Neural progenitor cell (in vitro differentiated cells): ENCODE results near the gene TNFRSF6B. TPM values are rescaled to one million over a fixed set of nuclear protein-coding genes. Genes with fewer than 3 reads are reported as not detected.

Source experiments
- DNase-seq: peaks from one replicate; pipeline ENCODE4 v3.0.0-alpha.2; 2016; ENCODE audit warnings: low spot score
- H2AFZ ChIP-seq: fragments of 200-600 bp; sonication (generic); replicated peaks from 2 replicates; pipeline ENCODE4 v1.6.1; 2016; ENCODE audit warnings: antibody characterized with exemption
- H3F3A ChIP-seq: fragments of 200-600 bp; sonication (generic); 2 replicates; pipeline ENCODE4 v1.6.1; 2016; ENCODE audit warnings: antibody characterized with exemption, low read depth
- H3K27ac ChIP-seq: fragments of 200-600 bp; sonication (generic); 2 replicates; pipeline ENCODE4 v1.5.1; 2016; ENCODE audit warnings: mild to moderate bottlenecking
- H3K27me3 ChIP-seq: fragments of 200-600 bp; sonication (generic); 2 replicates; pipeline ENCODE4 v1.6.1; 2016; ENCODE audit warnings: mild to moderate bottlenecking, moderate library complexity
- H3K36me3 ChIP-seq: fragments of 200-600 bp; sonication (generic); 2 replicates; pipeline ENCODE4 v1.5.1; 2016
- H3K4me1 ChIP-seq: fragments of 200-600 bp; sonication (generic); 2 replicates; pipeline ENCODE4 v1.6.1; 2016; ENCODE audit warnings: mixed run types
- H3K4me2 ChIP-seq: fragments of 200-600 bp; sonication (generic); 2 replicates; pipeline ENCODE4 v1.6.1; 2016
- H3K4me3 ChIP-seq: fragments of 200-600 bp; sonication (generic); 2 replicates; pipeline ENCODE4 v1.5.1; 2016
- H3K79me2 ChIP-seq: fragments of 200-600 bp; sonication (generic); 2 replicates; pipeline ENCODE4 v1.6.1; 2016; ENCODE audit warnings: low read depth
- H3K9ac ChIP-seq: fragments of 200-600 bp; sonication (generic); 2 replicates; pipeline ENCODE4 v1.6.1; 2016
- H3K9me3 ChIP-seq: fragments of 200-600 bp; sonication (generic); 2 replicates; pipeline ENCODE4 v1.5.1; 2016; ENCODE audit warnings: low read depth
- H4K20me1 ChIP-seq: fragments of 200-600 bp; sonication (generic); 2 replicates; pipeline ENCODE4 v1.6.1; 2016; ENCODE audit warnings: low read depth
- H3K27ac Mint-ChIP-seq: 3 replicates; pipeline ENCODE4 v1.8.0; 2021; ENCODE audit warnings: mixed read lengths
- H3K27me3 Mint-ChIP-seq: 2 replicates; pipeline ENCODE4 v1.8.0; 2022; ENCODE audit warnings: low read depth, mild to moderate bottlenecking, inconsistent platforms, moderate library complexity, mixed read lengths; ENCODE audit not compliant: insufficient read depth
- H3K36me3 Mint-ChIP-seq: 3 replicates; pipeline ENCODE4 v1.8.0; 2021; ENCODE audit warnings: mixed read lengths
- H3K4me1 Mint-ChIP-seq: 3 replicates; pipeline ENCODE4 v1.8.0; 2021; ENCODE audit warnings: mixed read lengths
- H3K4me3 Mint-ChIP-seq: 3 replicates; pipeline ENCODE4 v1.8.0; 2021; ENCODE audit warnings: mild to moderate bottlenecking, moderate library complexity, mixed read lengths
- H3K9me3 Mint-ChIP-seq: 3 replicates; pipeline ENCODE4 v1.8.0; 2020; ENCODE audit warnings: mixed read lengths
- EZH2 ChIP-seq: fragments of 200-600 bp; sonication (generic); IDR thresholded peaks from 2 replicates; pipeline ENCODE4 v1.6.1; 2017; ENCODE audit warnings: antibody characterized with exemption, mild to moderate bottlenecking, moderate library complexity
- EZH2phosphoT487 ChIP-seq: fragments of 200-600 bp; sonication (generic); IDR thresholded peaks from 2 replicates; pipeline ENCODE4 v1.6.1; 2017; ENCODE audit warnings: antibody characterized with exemption
- total RNA-seq: library from RNA; depleted of rRNA; stranded (reverse); fragments of >200 nt; gene quantifications from 2 replicates; pipeline ENCODE4 v1.2.3, GENCODE V29; 2015; ENCODE audit warnings: low replicate concordance
- TF ChIP-seq, protein P1 (sequence below): fragments of 200-600 bp; sonication (generic); IDR thresholded peaks from 2 replicates; pipeline ENCODE4 v1.5.1; 2017; ENCODE audit warnings: antibody characterized with exemption, mild to moderate bottlenecking

Gene TNFRSF6B
- total RNA-seq, 1 donor from 2014 or later, result not detected

DNA sequence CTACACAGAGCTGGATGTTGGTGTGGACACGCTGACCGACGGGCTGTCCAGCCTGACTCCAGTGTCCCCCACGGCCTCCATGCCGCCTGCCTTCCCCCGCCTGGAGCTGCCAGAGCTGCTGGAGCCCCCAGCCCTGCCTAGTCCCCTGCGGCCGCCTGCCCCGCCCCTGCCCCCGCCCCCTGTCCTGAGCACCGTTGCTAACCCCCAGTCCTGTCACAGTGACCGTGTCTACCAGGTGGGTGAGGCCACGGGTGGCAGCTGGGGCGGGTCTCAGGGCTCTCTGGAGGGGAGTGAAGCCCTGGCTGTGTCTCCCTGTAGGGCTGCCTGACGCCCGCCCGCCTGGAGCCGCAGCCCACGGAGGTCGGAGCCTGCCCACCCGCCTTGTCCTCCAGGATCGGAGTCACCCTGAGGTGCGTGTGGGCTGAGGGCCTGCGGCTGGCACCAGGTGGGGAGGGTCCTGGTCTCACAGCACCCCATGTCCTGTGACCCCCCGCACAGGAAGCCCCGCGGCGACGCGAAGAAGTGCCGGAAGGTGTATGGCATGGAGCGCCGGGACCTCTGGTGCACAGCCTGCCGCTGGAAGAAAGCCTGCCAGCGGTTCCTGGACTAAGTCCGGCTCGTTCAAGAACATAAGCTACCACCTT lies 46.1 kb downstream of the TNFRSF6B start:
- Mint-ChIP-seq H3K27me3 (peaks cover 6% of the 10 kb centered on the region), H3K4me3 (no peak overlapping the region), H3K4me1 (peaks cover 2% of the 10 kb centered on the region), H3K9me3 (no peaks in the 10 kb centered on the region), H3K36me3 (peaks cover 4% of the 10 kb centered on the region), H3K27ac (no peak overlapping the region)
- Histone ChIP-seq H3K4me2 (no peak overlapping the region), H3K36me3 (no peaks in the 10 kb centered on the region), H3K79me2 (peaks cover 8% of the 10 kb centered on the region), H2AFZ (no peak overlapping the region), H3K9ac (no peak overlapping the region), H3K4me1 (peaks cover 24% of the 10 kb centered on the region), H3K27ac (no peak overlapping the region), H3F3A (peaks cover 43% of the 10 kb centered on the region), H4K20me1 (peaks cover 32% of the 10 kb centered on the region), H3K27me3 (peaks cover 11% of the 10 kb centered on the region), H3K4me3 (no peak overlapping the region), H3K9me3 (no peaks in the 10 kb centered on the region)
- TF ChIP-seq, protein P1, sequence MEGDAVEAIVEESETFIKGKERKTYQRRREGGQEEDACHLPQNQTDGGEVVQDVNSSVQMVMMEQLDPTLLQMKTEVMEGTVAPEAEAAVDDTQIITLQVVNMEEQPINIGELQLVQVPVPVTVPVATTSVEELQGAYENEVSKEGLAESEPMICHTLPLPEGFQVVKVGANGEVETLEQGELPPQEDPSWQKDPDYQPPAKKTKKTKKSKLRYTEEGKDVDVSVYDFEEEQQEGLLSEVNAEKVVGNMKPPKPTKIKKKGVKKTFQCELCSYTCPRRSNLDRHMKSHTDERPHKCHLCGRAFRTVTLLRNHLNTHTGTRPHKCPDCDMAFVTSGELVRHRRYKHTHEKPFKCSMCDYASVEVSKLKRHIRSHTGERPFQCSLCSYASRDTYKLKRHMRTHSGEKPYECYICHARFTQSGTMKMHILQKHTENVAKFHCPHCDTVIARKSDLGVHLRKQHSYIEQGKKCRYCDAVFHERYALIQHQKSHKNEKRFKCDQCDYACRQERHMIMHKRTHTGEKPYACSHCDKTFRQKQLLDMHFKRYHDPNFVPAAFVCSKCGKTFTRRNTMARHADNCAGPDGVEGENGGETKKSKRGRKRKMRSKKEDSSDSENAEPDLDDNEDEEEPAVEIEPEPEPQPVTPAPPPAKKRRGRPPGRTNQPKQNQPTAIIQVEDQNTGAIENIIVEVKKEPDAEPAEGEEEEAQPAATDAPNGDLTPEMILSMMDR, result no peak
- no peak for DNase-seq

DNA sequence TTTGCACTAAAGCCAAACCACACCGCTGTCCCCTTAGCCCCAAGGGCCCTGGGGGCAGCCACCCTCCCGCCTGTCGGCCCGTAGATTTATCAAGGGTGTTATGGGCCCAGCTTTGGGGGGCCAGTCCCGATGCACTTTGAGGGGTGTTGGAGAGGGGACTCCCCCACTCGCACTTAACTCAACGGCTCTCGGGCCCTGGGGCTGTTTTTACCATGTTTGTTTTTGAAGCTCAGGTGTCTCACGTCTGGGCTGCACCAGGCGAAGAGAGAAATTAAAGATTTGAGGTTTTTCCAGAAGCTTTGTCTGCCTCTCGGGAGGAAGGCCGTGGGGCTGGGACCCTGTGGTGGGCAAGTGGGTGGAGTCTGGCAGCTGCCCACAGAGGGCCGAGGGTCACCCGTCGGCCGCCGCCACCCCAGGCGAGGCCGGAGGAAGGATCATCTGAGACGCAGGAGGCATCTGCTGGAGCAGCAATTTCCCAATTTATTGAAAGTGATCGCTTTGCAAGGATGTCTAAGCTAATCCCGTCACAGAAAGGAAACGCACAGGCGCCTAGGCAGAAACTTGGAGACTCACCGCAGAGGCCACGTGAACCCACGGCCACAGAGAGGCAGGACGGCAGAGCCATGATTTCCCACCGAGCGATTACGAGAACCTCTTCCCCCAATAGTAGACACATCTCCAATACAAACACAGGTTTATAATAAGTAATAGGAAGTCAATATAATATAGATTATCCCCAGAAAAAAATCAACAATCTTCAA lies 46.9 kb downstream of the TNFRSF6B start:
- Mint-ChIP-seq H3K4me3 (peak overlapping the region; percentile 50), H3K36me3 (peaks cover 4% of the 10 kb centered on the region), H3K9me3 (no peaks in the 10 kb centered on the region), H3K27me3 (peaks cover 6% of the 10 kb centered on the region), H3K27ac (peak overlapping the region; percentile 39), H3K4me1 (peaks cover 2% of the 10 kb centered on the region)
- no peaks in the 10 kb centered on the region for H3K36me3 ChIP-seq
- H3K27ac ChIP-seq, result no peak overlapping the region
- H3K4me2 ChIP-seq, result no peak overlapping the region
- peaks cover 23% of the 10 kb centered on the region for H4K20me1 ChIP-seq
- H3K79me2 ChIP-seq, result peaks cover 8% of the 10 kb centered on the region
- TF ChIP-seq, protein P1, result no peak
- TF ChIP-seq EZH2, result no peak
- TF ChIP-seq EZH2phosphoT487, result no peak
- no peak overlapping the region for H3K4me3 ChIP-seq
- no peak overlapping the region for H2AFZ ChIP-seq
- DNase-seq, result no peak
- H3K9me3 ChIP-seq, result no peaks in the 10 kb centered on the region
- peaks cover 36% of the 10 kb centered on the region for H3F3A ChIP-seq
- H3K27me3 ChIP-seq, result peaks cover 2% of the 10 kb centered on the region
- H3K4me1 ChIP-seq, result peaks cover 15% of the 10 kb centered on the region
- H3K9ac ChIP-seq, result no peak overlapping the region

DNA sequence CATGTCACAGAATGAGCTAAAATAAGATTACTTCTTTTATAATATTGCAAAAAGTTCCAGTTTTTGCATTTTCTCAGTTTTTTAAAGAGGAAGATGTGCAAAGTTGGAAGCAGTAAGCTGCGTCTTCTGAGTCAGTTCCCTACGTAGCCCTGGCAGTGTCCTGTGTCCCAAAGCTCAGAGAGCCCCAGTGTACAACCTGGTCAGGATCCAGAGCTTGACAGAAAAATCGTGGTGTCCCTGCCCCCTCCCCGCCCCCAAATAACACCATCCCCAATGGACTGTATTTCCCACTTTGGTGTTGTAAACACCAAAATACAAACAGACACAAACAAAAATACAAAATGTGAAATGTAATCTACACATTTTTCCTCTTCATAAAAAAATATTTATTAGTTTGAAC lies 47.7 kb downstream of the TNFRSF6B start:
- peaks cover 4% of the 10 kb centered on the region for H3K36me3 Mint-ChIP-seq
- Histone ChIP-seq H3K9ac (no peak overlapping the region), H3K27me3 (no peaks in the 10 kb centered on the region), H3K79me2 (peaks cover 8% of the 10 kb centered on the region), H2AFZ (no peak overlapping the region), H3K4me3 (no peak overlapping the region), H3K27ac (no peak overlapping the region), H3K36me3 (no peaks in the 10 kb centered on the region), H3F3A (peaks cover 28% of the 10 kb centered on the region), H4K20me1 (peaks cover 16% of the 10 kb centered on the region), H3K4me2 (no peak overlapping the region), H3K4me1 (peaks cover 8% of the 10 kb centered on the region), H3K9me3 (no peaks in the 10 kb centered on the region)
- no peaks in the 10 kb centered on the region for H3K9me3 Mint-ChIP-seq
- no peak overlapping the region for H3K4me3 Mint-ChIP-seq
- H3K27me3 Mint-ChIP-seq, result peaks cover 9% of the 10 kb centered on the region
- no peak for DNase-seq
- peaks cover 2% of the 10 kb centered on the region for H3K4me1 Mint-ChIP-seq
- no peak for TF ChIP-seq EZH2
- TF ChIP-seq EZH2phosphoT487, result no peak
- TF ChIP-seq, protein P1, result no peak
- no peak overlapping the region for H3K27ac Mint-ChIP-seq
